ENCODE measurements around the gene HOXB9.

The HOXB9 gene

DNA sequence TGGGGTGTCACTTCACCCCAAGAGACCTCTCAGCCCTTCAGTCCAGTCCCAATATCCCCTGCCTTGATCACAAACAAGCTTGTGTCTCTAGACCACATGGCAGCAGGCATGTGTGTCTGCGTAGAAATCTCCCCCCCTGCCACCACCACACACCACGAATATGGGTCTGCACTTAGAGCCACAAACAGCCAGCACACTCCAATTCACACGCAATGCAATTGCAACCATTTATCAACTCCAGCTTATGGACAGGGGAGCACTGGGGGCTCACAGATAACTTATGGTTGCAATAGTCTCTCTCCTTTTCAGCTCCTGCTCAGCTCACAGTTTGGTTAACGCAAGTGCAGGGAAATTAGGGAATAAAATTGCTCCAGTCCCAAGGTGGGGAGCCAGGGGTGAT lies 2.6 kb downstream of the HOXB9 start:
- no peak for DNase-seq

DNA sequence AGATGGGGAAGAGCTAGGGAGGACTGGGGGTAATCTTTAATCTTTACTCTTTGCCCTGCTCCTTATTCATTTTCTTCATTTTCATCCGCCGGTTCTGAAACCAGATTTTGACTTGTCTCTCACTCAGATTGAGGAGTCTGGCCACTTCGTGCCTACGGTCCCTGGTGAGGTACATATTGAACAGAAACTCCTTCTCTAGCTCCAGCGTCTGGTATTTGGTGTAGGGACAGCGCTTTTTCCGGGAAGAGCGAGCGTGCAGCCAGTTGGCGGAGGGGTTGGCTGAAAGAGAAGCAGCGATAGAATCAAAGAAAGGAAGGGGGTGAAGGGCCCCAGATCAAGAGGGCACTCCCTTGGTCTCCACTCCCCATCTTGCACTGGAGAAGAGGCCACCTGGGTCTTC lies 3.3 kb downstream of the HOXB9 start:
- no peak for DNase-seq

GRCh38 chr17:48621410-48622392 lies 4.5 kb downstream of the HOXB9 start:
- DNase-seq, result no peak

DNA sequence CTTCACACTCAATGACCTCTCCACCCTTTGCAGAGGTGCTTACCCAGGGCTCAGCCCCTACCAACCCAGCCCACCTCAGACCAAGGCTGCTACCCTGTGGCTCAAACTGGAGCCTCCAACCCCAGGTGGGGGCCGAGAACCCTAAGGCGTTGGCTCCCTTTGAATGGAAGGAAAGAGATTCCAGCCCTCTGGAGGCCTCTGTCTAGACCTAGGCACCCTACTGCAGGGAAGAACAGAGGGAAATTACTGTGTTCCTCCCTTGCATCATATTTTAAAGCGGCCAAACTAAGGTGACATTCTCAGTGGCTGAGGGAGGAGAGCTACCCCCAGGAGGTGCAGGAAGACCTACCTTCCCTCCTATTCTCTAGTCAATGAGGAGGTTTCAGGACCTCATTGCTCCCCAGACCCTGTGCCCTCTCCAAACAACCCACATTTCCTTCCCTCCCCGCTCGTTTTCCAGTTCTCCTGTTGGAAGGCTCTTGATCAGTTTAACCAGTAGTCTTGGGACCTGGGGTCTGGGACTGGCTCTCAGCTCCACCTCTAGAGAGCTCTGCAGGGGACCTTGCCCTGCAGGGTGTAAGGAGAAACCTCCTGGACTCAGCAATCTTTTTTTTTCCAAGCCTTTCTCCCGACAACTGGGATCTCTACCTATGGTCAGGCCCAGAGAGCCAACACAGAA lies 5.6 kb downstream of the HOXB9 start:
- DNase-seq, result no peak

DNA sequence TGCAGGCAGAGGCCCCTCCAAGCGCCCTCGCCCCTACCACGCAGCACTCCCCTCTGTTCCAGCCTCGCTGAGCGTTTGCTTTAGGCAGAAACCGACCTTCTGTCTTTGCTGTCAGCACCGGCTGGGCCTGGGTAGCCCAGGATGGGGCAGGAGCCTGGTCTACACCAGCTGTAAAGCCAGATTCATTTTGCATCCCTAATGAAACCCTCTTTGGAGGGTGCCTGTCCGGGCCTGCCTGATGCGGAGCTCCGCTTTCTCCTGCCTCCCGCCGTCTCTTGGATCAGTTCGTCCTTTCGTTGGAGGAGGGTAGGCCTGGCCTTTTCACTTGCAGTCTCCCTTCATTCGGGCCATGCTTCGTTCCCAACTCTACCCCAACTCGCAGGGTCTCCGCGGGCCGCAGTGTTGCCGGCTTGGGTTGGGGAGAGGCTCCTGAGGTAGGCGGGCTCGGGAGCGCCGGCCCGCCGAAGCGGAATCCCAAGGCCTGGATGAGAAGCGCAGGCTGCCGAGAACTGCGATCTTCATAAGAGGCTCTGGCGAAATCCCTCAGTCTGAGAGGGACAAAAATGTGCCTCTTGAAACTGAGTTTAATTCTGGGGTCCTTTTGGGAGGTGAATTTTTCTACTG lies 6.2 kb downstream of the HOXB9 start:
- no peak for DNase-seq

- DNase-seq, result peak; percentile 54 to 83 (median 78)
These were observed 7.8 kb downstream of the HOXB9 start for GRCh38 chr17:48618256-48618896.

GRCh38 chr17:48617471-48618255 lies 8.5 kb downstream of the HOXB9 start:
- DNase-seq, result no peak

GRCh38 chr17:48616717-48617470 lies 9.3 kb downstream of the HOXB9 start:
- no peak for DNase-seq

DNA sequence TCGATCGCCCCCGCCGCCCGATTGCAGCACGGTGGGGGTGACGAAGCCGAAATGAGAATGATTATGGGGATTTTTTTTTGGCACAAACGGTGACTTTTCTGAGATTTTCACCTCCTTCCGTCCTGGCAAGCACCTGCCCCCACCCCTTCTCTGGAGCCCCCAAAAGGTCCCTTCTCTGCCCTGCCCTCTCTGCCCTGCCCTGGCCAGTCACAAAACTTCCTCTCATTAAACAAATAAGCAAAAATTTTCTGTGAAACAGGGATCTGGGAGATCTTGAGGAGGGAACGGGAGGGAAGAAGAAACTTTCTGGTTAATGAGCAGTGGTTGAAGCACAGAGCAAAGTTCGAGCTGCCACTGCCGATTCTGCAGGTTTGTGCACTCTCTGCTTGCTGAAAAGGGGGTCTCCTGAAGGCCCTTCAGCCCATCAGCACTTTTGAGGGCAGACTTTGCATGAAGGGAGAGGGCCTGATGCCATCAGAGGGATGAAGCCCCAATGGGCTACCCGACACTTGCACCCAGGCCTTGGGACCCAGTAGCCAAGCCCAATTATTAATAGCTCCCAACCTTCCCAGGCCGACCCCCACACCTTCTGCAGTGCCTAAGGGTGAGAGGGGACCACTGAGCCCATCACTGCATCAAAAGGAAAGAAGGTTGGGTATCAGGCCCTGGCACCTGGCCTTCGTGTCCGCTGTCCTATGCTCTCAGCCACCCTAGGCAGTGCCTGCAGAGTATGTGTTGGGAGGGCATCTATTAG lies 10.0 kb downstream of the HOXB9 start:
- DNase-seq, result no peak

DNA sequence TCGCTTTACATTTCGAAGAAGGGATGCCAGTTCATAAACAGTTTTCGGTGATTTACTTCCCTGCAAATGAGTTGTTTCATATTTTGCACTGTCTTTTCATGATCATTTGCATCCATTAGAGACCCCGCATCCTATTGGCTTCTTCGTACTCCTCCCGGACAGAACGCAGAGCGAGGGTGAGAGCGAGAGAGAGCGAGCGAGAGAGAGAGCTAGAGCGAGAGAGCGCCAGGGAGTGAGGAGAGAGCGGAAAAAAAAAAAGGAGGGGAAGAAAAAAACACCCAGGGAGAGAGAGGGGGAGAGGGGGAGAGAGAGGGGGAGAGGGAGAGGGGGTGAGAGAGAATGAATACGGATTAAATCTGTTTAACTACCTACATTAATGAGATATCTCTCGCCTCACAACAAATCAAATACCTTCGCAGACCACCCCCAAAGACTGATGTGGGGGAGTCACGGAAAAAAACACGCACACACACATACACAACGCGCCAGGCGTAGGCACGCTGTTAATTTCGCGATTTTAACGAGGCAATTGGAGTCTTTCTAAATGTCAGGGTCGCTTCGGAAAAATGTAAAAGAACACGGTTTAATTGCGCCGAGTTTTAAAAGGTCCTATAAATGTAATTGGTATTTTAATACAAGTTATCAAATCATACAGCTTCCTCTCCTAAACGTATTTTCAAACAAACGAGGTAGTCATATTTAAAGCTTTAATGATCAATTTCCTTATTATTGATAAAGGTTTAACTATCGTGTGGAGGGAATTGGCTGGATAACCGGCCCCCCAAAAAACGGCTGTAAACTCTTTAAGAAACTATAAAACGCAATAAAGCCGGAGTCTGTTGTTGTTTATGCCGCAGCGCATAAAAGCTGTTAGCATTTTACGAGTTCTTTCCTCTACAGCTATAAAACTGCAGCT lies 10.9 kb downstream of the HOXB9 start, which contains the start of gene HOXB8:
Gene HOXB8 (minus strand): TSS at position 246 of the 916 bp plus-strand sequence. CDS start 588 bp downstream, outside the sequence.
- DNase-seq, result no peak

- DNase-seq, result no peak
These were observed 12.1 kb downstream of the HOXB9 start for GRCh38 chr17:48613862-48614694.

GRCh38 chr17:48612854-48613691 lies 13.1 kb downstream of the HOXB9 start:
- DNase-seq, result peak in 2 of 4 experiments; percentile 19 to 25

GRCh38 chr17:48612456-48612853 lies 13.7 kb downstream of the HOXB9 start:
- no peak for DNase-seq

DNA sequence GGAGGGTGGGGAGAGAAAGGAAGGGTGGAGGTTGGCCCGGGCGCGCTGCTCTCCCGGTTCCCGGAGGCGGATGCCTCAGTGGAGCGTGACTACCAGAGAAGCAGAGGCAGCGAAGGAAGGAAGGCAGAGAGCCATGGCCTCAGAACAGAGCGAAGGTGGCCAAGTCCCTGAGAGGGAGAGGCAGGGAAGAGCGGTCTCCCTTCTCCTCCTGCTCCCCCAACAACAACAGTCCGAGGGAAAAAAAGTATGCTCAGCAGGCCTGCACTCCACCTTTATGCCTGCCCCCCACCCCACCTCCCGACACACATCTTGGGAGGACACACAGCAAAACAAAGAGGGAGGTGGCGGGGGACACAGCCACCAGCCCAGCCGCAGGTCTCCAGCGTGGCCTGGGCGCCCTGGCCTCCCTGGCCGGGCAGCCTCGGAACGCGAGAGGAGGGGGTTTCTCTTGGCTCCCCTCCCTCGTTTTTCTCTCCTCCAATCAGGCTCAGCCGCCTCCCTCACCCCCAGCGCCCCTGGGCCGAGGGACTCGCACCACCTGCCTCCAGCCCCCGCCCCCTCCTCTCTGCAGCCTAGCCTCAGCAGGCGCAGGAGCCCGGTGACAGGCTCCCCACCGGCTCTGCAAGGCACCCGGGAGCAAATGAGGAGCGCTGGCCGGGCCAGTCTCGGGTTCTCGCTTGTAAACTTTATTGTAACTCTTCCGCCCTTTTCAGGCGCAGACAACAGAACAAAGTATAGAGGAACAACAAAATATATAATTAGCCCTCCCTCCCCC lies 14.3 kb downstream of the HOXB9 start:
- no peak for DNase-seq

- peak in 1 of 4 experiments; percentile 11 for DNase-seq
These were observed 14.9 kb downstream of the HOXB9 start for GRCh38 chr17:48611213-48611612.

Measured in activated naive CD4-positive, alpha-beta T cell (primary cell).